Measurements from ENCODE around the gene SLCO4A1. TPM values are rescaled to one million over a fixed set of nuclear protein-coding genes. Genes with fewer than 3 reads are reported as not detected.

SLCO4A1 gene
- total and polyA plus RNA-seq, 2 experiments from 2014 or later: 0.22 to 0.43 TPM

DNA sequence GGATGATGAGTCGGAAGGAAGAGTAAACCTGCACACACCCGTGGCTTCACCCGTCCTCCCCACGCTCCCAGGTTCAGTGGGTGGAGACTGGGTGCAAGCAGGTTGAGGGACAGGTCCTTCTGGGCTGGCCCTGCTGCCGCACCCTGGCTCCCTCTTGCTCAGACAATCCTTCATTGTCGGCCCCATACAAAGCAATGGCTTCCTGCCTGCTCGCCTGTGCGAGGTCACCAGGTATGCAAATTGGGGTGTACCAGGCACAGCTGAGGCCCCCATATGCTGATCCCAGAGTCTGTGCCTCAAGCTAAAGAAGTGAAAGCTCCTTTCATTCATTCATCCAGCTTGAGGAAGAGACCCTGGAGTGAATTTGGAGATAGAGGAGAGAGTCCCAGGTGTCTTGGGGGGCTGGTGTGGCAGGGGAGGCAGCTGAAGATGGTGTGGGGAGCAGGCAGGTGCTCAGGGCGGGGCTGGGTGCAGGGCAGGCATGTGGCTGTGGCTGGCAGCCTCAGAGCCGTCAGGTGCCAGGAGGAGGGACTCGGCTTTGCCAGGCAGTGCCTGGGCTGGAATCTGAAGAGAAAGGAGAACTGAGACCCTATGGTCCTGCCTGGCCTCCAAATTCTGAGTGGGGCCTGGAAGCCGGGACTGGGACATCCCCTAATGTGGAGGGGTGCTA, 4.7 kb downstream of the SLCO4A1 start:
- no peaks in the 10 kb centered on the region for H3K79me2 ChIP-seq (ENCODE audit: insufficient read depth)
- no peaks in the 10 kb centered on the region for H3K9me3 ChIP-seq (ENCODE audit: low read depth)
- no peaks in the 10 kb centered on the region; the same call in 1 of the 2 replicates for H3K27me3 ChIP-seq (replicated peaks; ENCODE audit: insufficient read depth)
- no peak overlapping the region for H2AFZ ChIP-seq
- H3K9ac ChIP-seq: no peak overlapping the region
- in situ Hi-C loops (cut with MboI): no loop called here
- H3K4me2 ChIP-seq (ENCODE audit: unreplicated experiment): no peak overlapping the region
- no peaks in the 10 kb centered on the region for H3K4me1 ChIP-seq (ENCODE audit: insufficient read depth)
- no peaks in the 10 kb centered on the region for H3K36me3 ChIP-seq (ENCODE audit: low read depth)
- no peaks in the 10 kb centered on the region for H3K9me2 ChIP-seq (ENCODE audit: insufficient read depth)
- TF ChIP-seq EZH2phosphoT487 (IDR thresholded peaks at IDR 0.05; ENCODE audit: insufficient read depth, low read depth) (no peak), EZH2 (IDR thresholded peaks at IDR 0.05; ENCODE audit: insufficient read depth, poor library complexity, severe bottlenecking) (no peak)
- WGBS, 2 experiments (ENCODE audit: low coverage in 1 of 2, low lambda C conversion rate in 2 of 2, missing lambda C conversion rate in 2 of 2): 91 to 94% methylated on average over 11 to 12 of the region's 12 CpGs
- no peak overlapping the region for H3K27ac ChIP-seq
- no peak for DNase-seq
- no peak overlapping the region for H3K4me3 ChIP-seq
- H3F3A ChIP-seq (ENCODE audit: insufficient read depth): peaks cover 3% of the 10 kb centered on the region; the same call in 1 of the 2 replicates
- no peaks in the 10 kb centered on the region for H4K20me1 ChIP-seq (ENCODE audit: insufficient read depth)

GRCh38 chr20:62647521-62648317, 5.4 kb downstream of the SLCO4A1 start:
- no peaks in the 10 kb centered on the region for H3K36me3 ChIP-seq (ENCODE audit: low read depth)
- H3K79me2 ChIP-seq (ENCODE audit: insufficient read depth): no peaks in the 10 kb centered on the region
- H3K9ac ChIP-seq: no peak overlapping the region
- no peak for TF ChIP-seq EZH2 (IDR thresholded peaks at IDR 0.05; ENCODE audit: insufficient read depth, poor library complexity, severe bottlenecking)
- TF ChIP-seq EZH2phosphoT487 (IDR thresholded peaks at IDR 0.05; ENCODE audit: insufficient read depth, low read depth): no peak
- H3F3A ChIP-seq (ENCODE audit: insufficient read depth): peaks cover 3% of the 10 kb centered on the region; the same call in 1 of the 2 replicates
- no peaks in the 10 kb centered on the region for H3K9me2 ChIP-seq (ENCODE audit: insufficient read depth)
- H3K27me3 ChIP-seq (replicated peaks; ENCODE audit: insufficient read depth): no peaks in the 10 kb centered on the region; the same call in 1 of the 2 replicates
- H3K4me1 ChIP-seq (ENCODE audit: insufficient read depth): peaks cover 3% of the 10 kb centered on the region
- H3K4me3 ChIP-seq: no peak overlapping the region
- H3K27ac ChIP-seq: no peak overlapping the region
- DNase-seq: no peak
- in situ Hi-C loops (cut with MboI): no loop called here
- H2AFZ ChIP-seq: no peak overlapping the region
- 80 to 89% methylated on average over 25 of the region's 25 CpGs for WGBS, 2 experiments (ENCODE audit: low coverage in 1 of 2, low lambda C conversion rate in 2 of 2, missing lambda C conversion rate in 2 of 2)
- no peaks in the 10 kb centered on the region for H4K20me1 ChIP-seq (ENCODE audit: insufficient read depth)
- no peak overlapping the region for H3K4me2 ChIP-seq (ENCODE audit: unreplicated experiment)
- no peaks in the 10 kb centered on the region for H3K9me3 ChIP-seq (ENCODE audit: low read depth)

DNA sequence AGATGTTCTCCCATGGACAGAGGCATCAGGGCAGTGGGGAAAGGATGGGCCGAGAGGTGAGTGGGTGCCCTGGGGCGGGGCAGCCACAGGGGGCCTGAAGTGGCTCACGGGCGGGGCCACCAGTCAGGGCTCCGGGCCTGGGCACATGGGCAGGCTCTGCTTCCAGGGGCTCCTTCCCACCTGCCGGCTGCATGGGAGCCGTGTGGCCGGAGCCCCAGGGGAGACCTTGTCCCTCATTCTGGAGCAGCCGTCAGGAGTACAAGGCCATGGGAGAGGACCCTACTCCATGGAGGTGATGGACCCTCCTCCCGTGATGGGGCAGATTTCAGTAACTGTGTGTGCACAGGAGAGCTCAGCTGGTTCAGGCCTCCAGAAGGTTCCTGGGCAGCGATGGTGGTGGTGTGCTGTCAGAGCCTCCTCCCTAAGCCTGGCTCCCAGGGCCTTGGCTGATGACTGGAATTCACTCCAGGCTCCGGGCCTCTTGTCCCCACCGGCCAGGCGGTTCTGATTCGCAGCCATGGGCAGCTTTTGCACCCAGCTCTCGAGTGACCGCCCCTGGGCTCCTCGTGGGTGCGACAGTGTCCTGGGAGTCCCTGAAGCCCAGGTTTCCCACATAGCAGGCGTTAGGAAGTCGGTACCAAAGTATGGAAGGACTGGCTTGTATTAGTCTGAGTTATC, 6.2 kb downstream of the SLCO4A1 start:
- no peak overlapping the region for H3K4me3 ChIP-seq
- no peak for DNase-seq
- no peaks in the 10 kb centered on the region for H3K79me2 ChIP-seq (ENCODE audit: insufficient read depth)
- no peaks in the 10 kb centered on the region for H4K20me1 ChIP-seq (ENCODE audit: insufficient read depth)
- H3K4me2 ChIP-seq (ENCODE audit: unreplicated experiment): no peak overlapping the region
- peaks cover 3% of the 10 kb centered on the region; the same call in 1 of the 2 replicates for H3F3A ChIP-seq (ENCODE audit: insufficient read depth)
- no peak overlapping the region for H3K9ac ChIP-seq
- in situ Hi-C loops (cut with MboI): no loop called here
- no peaks in the 10 kb centered on the region for H3K9me2 ChIP-seq (ENCODE audit: insufficient read depth)
- H3K4me1 ChIP-seq (ENCODE audit: insufficient read depth): peaks cover 6% of the 10 kb centered on the region
- TF ChIP-seq EZH2phosphoT487 (IDR thresholded peaks at IDR 0.05; ENCODE audit: insufficient read depth, low read depth): no peak
- no peak for TF ChIP-seq EZH2 (IDR thresholded peaks at IDR 0.05; ENCODE audit: insufficient read depth, poor library complexity, severe bottlenecking)
- H3K27ac ChIP-seq: no peak overlapping the region
- WGBS, 2 experiments (ENCODE audit: low coverage in 1 of 2, low lambda C conversion rate in 2 of 2, missing lambda C conversion rate in 2 of 2): 80 to 86% methylated on average over 21 of the region's 21 CpGs
- H2AFZ ChIP-seq: no peak overlapping the region
- no peaks in the 10 kb centered on the region; the same call in 1 of the 2 replicates for H3K27me3 ChIP-seq (replicated peaks; ENCODE audit: insufficient read depth)
- no peaks in the 10 kb centered on the region for H3K36me3 ChIP-seq (ENCODE audit: low read depth)
- H3K9me3 ChIP-seq (ENCODE audit: low read depth): no peaks in the 10 kb centered on the region

DNA sequence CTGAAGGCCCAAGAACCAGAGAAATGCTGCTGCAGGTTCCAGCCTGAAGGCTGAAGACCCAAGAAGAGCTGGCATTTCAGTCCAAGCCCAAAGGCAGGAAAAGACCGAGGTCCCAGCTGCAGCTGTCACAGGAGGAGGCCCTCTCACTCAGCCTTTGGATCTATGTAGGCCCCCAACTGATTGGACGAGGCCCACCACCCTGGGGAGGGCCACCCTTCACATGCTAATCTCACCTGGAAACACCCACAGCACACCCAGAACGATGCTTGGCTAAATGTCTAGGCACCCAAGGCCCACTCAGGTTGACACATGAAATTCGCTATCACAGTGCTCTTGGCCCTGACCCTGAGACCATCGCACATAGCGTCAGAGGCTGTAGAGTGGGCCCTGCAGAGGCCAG, 6.8 kb downstream of the SLCO4A1 start:
- Histone ChIP-seq H3K9me2 (ENCODE audit: insufficient read depth) (no peaks in the 10 kb centered on the region), H3K36me3 (ENCODE audit: low read depth) (no peaks in the 10 kb centered on the region), H3K9me3 (ENCODE audit: low read depth) (no peaks in the 10 kb centered on the region), H3K4me3 (no peak overlapping the region), H3K9ac (no peak overlapping the region), H3K27ac (no peak overlapping the region), H2AFZ (no peak overlapping the region), H4K20me1 (ENCODE audit: insufficient read depth) (no peaks in the 10 kb centered on the region), H3K4me1 (ENCODE audit: insufficient read depth) (peaks cover 6% of the 10 kb centered on the region), H3F3A (ENCODE audit: insufficient read depth) (peaks cover 3% of the 10 kb centered on the region; the same call in 1 of the 2 replicates), H3K4me2 (ENCODE audit: unreplicated experiment) (no peak overlapping the region), H3K27me3 (replicated peaks; ENCODE audit: insufficient read depth) (no peaks in the 10 kb centered on the region), H3K79me2 (ENCODE audit: insufficient read depth) (no peaks in the 10 kb centered on the region)
- no peak for DNase-seq
- WGBS, 2 experiments (ENCODE audit: low coverage in 1 of 2, low lambda C conversion rate in 2 of 2, missing lambda C conversion rate in 2 of 2): 90 to 91% methylated on average over 6 of the region's 6 CpGs
- TF ChIP-seq EZH2 (IDR thresholded peaks at IDR 0.05; ENCODE audit: insufficient read depth, poor library complexity, severe bottlenecking) (no peak), EZH2phosphoT487 (IDR thresholded peaks at IDR 0.05; ENCODE audit: insufficient read depth, low read depth) (no peak)
- in situ Hi-C loops (cut with MboI): no loop called here

Data from GM23248 (cell line).